RWPE2 (cell line): Measurements from ENCODE around the gene GAPT.

Experiments
- ATAC-seq: fragments of 200-7000 bp; cut with Tn5 transposase; 3 replicates; pipeline ENCODE4 v1.9.1; 2021; ENCODE audit warnings: low read depth
- DNase-seq: peaks from one replicate; pipeline ENCODE4 v3.0.0-alpha.2; 2020; ENCODE audit warnings: low spot score
- H3K27ac ChIP-seq: fragments of 450-650 bp; 2 replicates; pipeline ENCODE4 v1.5.1; 2017; ENCODE audit warnings: mild to moderate bottlenecking; ENCODE audit not compliant: poor library complexity, severe bottlenecking
- H3K27me3 ChIP-seq: fragments of 250-450 bp; sonication (Bioruptor Pico); 2 replicates; pipeline ENCODE4 v1.5.1; 2021; ENCODE audit warnings: mild to moderate bottlenecking, moderate library complexity; ENCODE audit not compliant: insufficient read depth, poor library complexity, severe bottlenecking
- H3K36me3 ChIP-seq: fragments of 250-450 bp; sonication (Bioruptor Pico); 2 replicates; pipeline ENCODE4 v1.5.1; 2020; ENCODE audit warnings: low read depth, mild to moderate bottlenecking, moderate library complexity
- H3K4me1 ChIP-seq: fragments of 250-450 bp; sonication (Bioruptor Pico); 2 replicates; pipeline ENCODE4 v1.5.1; 2021; ENCODE audit warnings: mild to moderate bottlenecking, moderate library complexity; ENCODE audit not compliant: insufficient read depth, poor library complexity, severe bottlenecking
- H3K4me3 ChIP-seq: fragments of 250-450 bp; sonication (Bioruptor Pico); 2 replicates; pipeline ENCODE4 v1.5.1; 2021; ENCODE audit warnings: mild to moderate bottlenecking, moderate library complexity; ENCODE audit not compliant: severe bottlenecking
- H3K9me3 ChIP-seq: fragments of 250-450 bp; sonication (Bioruptor Pico); 2 replicates; pipeline ENCODE4 v1.5.1; 2021; ENCODE audit warnings: mild to moderate bottlenecking, moderate library complexity; ENCODE audit not compliant: severe bottlenecking
- CTCF ChIP-seq: fragments of 450-650 bp; IDR thresholded peaks from one replicate; pipeline ENCODE4 v1.5.1; 2017; ENCODE audit warnings: mild to moderate bottlenecking, moderate library complexity; ENCODE audit not compliant: poor library complexity, severe bottlenecking

GAPT gene

GRCh38 chr5:58457050-58457449 lies 34.2 kb upstream of the GAPT start:
- Histone ChIP-seq H3K27ac (peak overlapping the region; percentile 82), H3K4me1 (peaks cover 40% of the 10 kb centered on the region), H3K36me3 (peaks cover 72% of the 10 kb centered on the region), H3K4me3 (peak overlapping the region; percentile 91), H3K27me3 (no peaks in the 10 kb centered on the region), H3K9me3 (no peaks in the 10 kb centered on the region)
- ATAC-seq (no peak), DNase-seq (no peak)
- TF ChIP-seq CTCF: no peak

- no peaks in the 10 kb centered on the region for H3K27me3 ChIP-seq
- peak overlapping the region; percentile 91 for H3K4me3 ChIP-seq
- no peak for ATAC-seq
- no peak for TF ChIP-seq CTCF
- no peak for DNase-seq
- peaks cover 45% of the 10 kb centered on the region for H3K4me1 ChIP-seq
- H3K9me3 ChIP-seq: no peaks in the 10 kb centered on the region
- peaks cover 64% of the 10 kb centered on the region for H3K36me3 ChIP-seq
- peak overlapping the region; percentile 82 for H3K27ac ChIP-seq
Observed at GRCh38 chr5:58458141-58458742, 33.0 kb upstream of the GAPT start.

- H3K27me3 ChIP-seq: no peaks in the 10 kb centered on the region
- DNase-seq (no peak), ATAC-seq (peak; percentile 40)
- H3K4me1 ChIP-seq: peaks cover 40% of the 10 kb centered on the region
- H3K9me3 ChIP-seq: no peaks in the 10 kb centered on the region
- H3K4me3 ChIP-seq: peak overlapping the region; percentile 91
- TF ChIP-seq CTCF: no peak
- peak overlapping the region; percentile 82 for H3K27ac ChIP-seq
- peaks cover 59% of the 10 kb centered on the region for H3K36me3 ChIP-seq
Observed at GRCh38 chr5:58458743-58459145, 32.5 kb upstream of the GAPT start.

- DNase-seq (peak; percentile 65), ATAC-seq (0 out of 3 replicates have a peak, but pooled peaks have one; percentile 3)
- Histone ChIP-seq H3K36me3 (peaks cover 53% of the 10 kb centered on the region), H3K27me3 (no peaks in the 10 kb centered on the region), H3K9me3 (no peaks in the 10 kb centered on the region), H3K27ac (peak overlapping the region; percentile 82), H3K4me3 (peak overlapping the region; percentile 91), H3K4me1 (peaks cover 34% of the 10 kb centered on the region)
- no peak for TF ChIP-seq CTCF
Observed at GRCh38 chr5:58459146-58460001, 31.9 kb upstream of the GAPT start.
